ENCODE results near the gene LCE5A. TPM values are rescaled to one million over a fixed set of nuclear protein-coding genes. Genes with fewer than 3 reads are reported as not detected.

Gene LCE5A
- total and polyA plus RNA-seq, 2 experiments from 2014 or later, result not detected

- no peaks in the 10 kb centered on the region for H3K9me3 ChIP-seq (ENCODE audit: low read depth)
- H3K4me1 ChIP-seq (ENCODE audit: low read depth), result no peaks in the 10 kb centered on the region
- DNase-seq (ENCODE audit: low read depth in 1 of 2, low spot score in 1 of 2), result no peak
- no peak for TF ChIP-seq CTCF (IDR thresholded peaks at IDR 0.05; ENCODE audit: low read depth, low read length)
- H3K27me3 ChIP-seq, result no peaks in the 10 kb centered on the region
- no peaks in the 10 kb centered on the region for H3K36me3 ChIP-seq
- no peak overlapping the region for H3K4me3 ChIP-seq
- H3K27ac ChIP-seq, result no peak overlapping the region
Observed at GRCh38 chr1:152506899-152507498, 3.6 kb upstream of the LCE5A start.

GRCh38 chr1:152511596-152511995 is 993 bp downstream of the LCE5A start:
- no peak for DNase-seq (ENCODE audit: low read depth in 1 of 2, low spot score in 1 of 2)
- no peak overlapping the region for H3K27ac ChIP-seq
- no peaks in the 10 kb centered on the region for H3K36me3 ChIP-seq
- no peaks in the 10 kb centered on the region for H3K9me3 ChIP-seq (ENCODE audit: low read depth)
- no peak overlapping the region for H3K4me3 ChIP-seq
- no peaks in the 10 kb centered on the region for H3K4me1 ChIP-seq (ENCODE audit: low read depth)
- TF ChIP-seq CTCF (IDR thresholded peaks at IDR 0.05; ENCODE audit: low read depth, low read length), result no peak
- no peaks in the 10 kb centered on the region for H3K27me3 ChIP-seq

- Histone ChIP-seq H3K27ac (no peak overlapping the region), H3K36me3 (no peaks in the 10 kb centered on the region), H3K9me3 (ENCODE audit: low read depth) (no peaks in the 10 kb centered on the region), H3K4me1 (ENCODE audit: low read depth) (no peaks in the 10 kb centered on the region), H3K27me3 (no peaks in the 10 kb centered on the region), H3K4me3 (no peak overlapping the region)
- no peak for TF ChIP-seq CTCF (IDR thresholded peaks at IDR 0.05; ENCODE audit: low read depth, low read length)
- no peak for DNase-seq (ENCODE audit: low read depth in 1 of 2, low spot score in 1 of 2)
Observed at GRCh38 chr1:152513081-152513480, 2.5 kb downstream of the LCE5A start.

- DNase-seq (ENCODE audit: low read depth in 1 of 2, low spot score in 1 of 2), result no peak
- TF ChIP-seq CTCF (IDR thresholded peaks at IDR 0.05; ENCODE audit: low read depth, low read length), result no peak
- no peak overlapping the region for H3K27ac ChIP-seq
- H3K27me3 ChIP-seq, result no peaks in the 10 kb centered on the region
- no peak overlapping the region for H3K4me3 ChIP-seq
- no peaks in the 10 kb centered on the region for H3K9me3 ChIP-seq (ENCODE audit: low read depth)
- H3K36me3 ChIP-seq, result no peaks in the 10 kb centered on the region
- H3K4me1 ChIP-seq (ENCODE audit: low read depth), result no peaks in the 10 kb centered on the region
Observed at GRCh38 chr1:152514715-152515433, 4.3 kb downstream of the LCE5A start.

GRCh38 chr1:152515434-152515783 is 4.8 kb downstream of the LCE5A start:
- Histone ChIP-seq H3K27ac (no peak overlapping the region), H3K36me3 (no peaks in the 10 kb centered on the region), H3K4me1 (ENCODE audit: low read depth) (no peaks in the 10 kb centered on the region), H3K27me3 (no peaks in the 10 kb centered on the region), H3K4me3 (no peak overlapping the region), H3K9me3 (ENCODE audit: low read depth) (no peaks in the 10 kb centered on the region)
- peak in 1 of 2 donors; percentile 23 for DNase-seq (ENCODE audit: low read depth in 1 of 2, low spot score in 1 of 2)
- TF ChIP-seq CTCF (IDR thresholded peaks at IDR 0.05; ENCODE audit: low read depth, low read length), result no peak

Measured in cardiac muscle cell (in vitro differentiated cells and primary cell).